Measurements from ENCODE around the gene NRL. TPM values are rescaled to one million over a fixed set of nuclear protein-coding genes. Genes with fewer than 3 reads are reported as not detected.

NRL gene
- total RNA-seq, 1 donor: 0.90 TPM

GRCh38 chr14:24131549-24131966 is 16.8 kb upstream of the NRL start:
- no peak for DNase-seq (ENCODE audit: low read depth)
- no peak for TF ChIP-seq CTCF (IDR thresholded peaks at IDR 0.05; ENCODE audit: insufficient read depth, low read length)
- H3K4me3 ChIP-seq (ENCODE audit: low read depth, low read length): no peak overlapping the region

GRCh38 chr14:24130717-24131548 is 16.2 kb upstream of the NRL start:
- H3K4me3 ChIP-seq (ENCODE audit: low read depth, low read length): no peak overlapping the region
- no peak for TF ChIP-seq CTCF (IDR thresholded peaks at IDR 0.05; ENCODE audit: insufficient read depth, low read length)
- no peak for DNase-seq (ENCODE audit: low read depth)

- no peak for DNase-seq (ENCODE audit: low read depth)
- no peak for TF ChIP-seq CTCF (IDR thresholded peaks at IDR 0.05; ENCODE audit: insufficient read depth, low read length)
- no peak within 1 kb of the TSS for H3K4me3 ChIP-seq (ENCODE audit: low read depth, low read length)
Measured at GRCh38 chr14:24130380-24130716, 15.6 kb upstream of the NRL start, which contains the start of gene FITM1. TSS of gene FITM1 (plus strand) at chr14:24130659. CDS start at chr14:24131564, 905 bp downstream.

- DNase-seq (ENCODE audit: low read depth): no peak
- TF ChIP-seq CTCF (IDR thresholded peaks at IDR 0.05; ENCODE audit: insufficient read depth, low read length): no peak
- H3K4me3 ChIP-seq (ENCODE audit: low read depth, low read length): no peak overlapping the region
Measured at GRCh38 chr14:24129410-24129998, 14.8 kb upstream of the NRL start.

DNA sequence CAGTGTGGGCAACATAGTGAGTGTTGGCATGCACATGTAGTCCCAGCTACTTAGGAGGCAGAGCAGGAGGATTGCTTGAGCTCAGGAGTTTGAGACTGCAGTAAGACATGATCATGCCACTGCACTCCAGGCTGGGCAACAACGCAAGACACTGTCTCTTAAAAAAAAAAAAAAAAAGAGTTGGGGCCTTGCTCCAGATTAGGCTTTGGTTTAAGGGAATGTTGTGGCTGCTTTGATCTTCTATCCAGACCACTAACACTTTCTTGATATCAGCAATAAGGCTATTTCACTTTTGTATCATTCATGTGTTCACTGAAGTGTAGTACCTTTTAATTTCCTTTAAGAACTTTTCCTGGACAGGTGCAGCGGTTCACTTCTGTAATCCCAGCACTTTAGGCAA is 12.9 kb upstream of the NRL start:
- no peak overlapping the region for H3K4me3 ChIP-seq (ENCODE audit: low read depth, low read length)
- no peak for TF ChIP-seq CTCF (IDR thresholded peaks at IDR 0.05; ENCODE audit: insufficient read depth, low read length)
- no peak for DNase-seq (ENCODE audit: low read depth)

GRCh38 chr14:24126939-24127338 is 12.2 kb upstream of the NRL start:
- no peak overlapping the region for H3K4me3 ChIP-seq (ENCODE audit: low read depth, low read length)
- no peak for TF ChIP-seq CTCF (IDR thresholded peaks at IDR 0.05; ENCODE audit: insufficient read depth, low read length)
- DNase-seq (ENCODE audit: low read depth): no peak
